GM12801 (cell line): ENCODE data around the gene PRKCE.

Source experiments
- CTCF ChIP-seq: IDR thresholded peaks from one replicate; pipeline ENCODE4 v1.5.1; 2011; ENCODE audit warnings: control low read depth; ENCODE audit not compliant: insufficient read length; ENCODE audit errors: extremely low read depth

PRKCE gene

GRCh38 chr2:46157072-46157965, 505.8 kb downstream of the PRKCE start:
- no peak for TF ChIP-seq CTCF

- no peak for TF ChIP-seq CTCF
Observed at GRCh38 chr2:46157966-46158310, 506.5 kb downstream of the PRKCE start.

- TF ChIP-seq CTCF: no peak
Observed at GRCh38 chr2:46158661-46159060, 507.2 kb downstream of the PRKCE start.

- no peak for TF ChIP-seq CTCF
Observed at GRCh38 chr2:46160326-46160725, 508.9 kb downstream of the PRKCE start.

GRCh38 chr2:46161315-46161714, 509.8 kb downstream of the PRKCE start:
- TF ChIP-seq CTCF: no peak

- TF ChIP-seq CTCF: no peak
Observed at GRCh38 chr2:46161911-46162310, 510.4 kb downstream of the PRKCE start.

- no peak for TF ChIP-seq CTCF
Observed at GRCh38 chr2:46162329-46163097, 511.0 kb downstream of the PRKCE start.
